GM19240 (cell line): ENCODE measurements around the gene CDHR2.

Source experiments
- DNase-seq: peaks from one replicate; pipeline ENCODE4 v3.0.0; 2011; ENCODE audit warnings: low spot score; ENCODE audit not compliant: insufficient read length

The CDHR2 gene

GRCh38 chr5:176548967-176549444 is at the start of gene CDHR2:
Gene CDHR2, plus strand, starts transcription at chr5:176549342. Its CDS starts 16,011 bp downstream, at chr5:176565353.
- DNase-seq = no peak

GRCh38 chr5:176500511-176500910 is 48.6 kb upstream of the CDHR2 start:
- no peak for DNase-seq

- no peak for DNase-seq
These were observed 47.8 kb upstream of the CDHR2 start for GRCh38 chr5:176501333-176501732.

- no peak for DNase-seq
These were observed 45.6 kb upstream of the CDHR2 start for GRCh38 chr5:176503496-176503895.

GRCh38 chr5:176507911-176508310 is 41.2 kb upstream of the CDHR2 start:
- DNase-seq = no peak

- DNase-seq = no peak
These were observed 40.5 kb upstream of the CDHR2 start for GRCh38 chr5:176508603-176509002.

- DNase-seq = no peak
These were observed 35.4 kb upstream of the CDHR2 start for GRCh38 chr5:176513788-176514187.

- DNase-seq = no peak
These were observed 34.7 kb upstream of the CDHR2 start for GRCh38 chr5:176514244-176514950.

GRCh38 chr5:176515396-176515795 is 33.7 kb upstream of the CDHR2 start:
- DNase-seq = no peak

- DNase-seq = no peak
These were observed 32.0 kb upstream of the CDHR2 start for GRCh38 chr5:176517053-176517661.

- DNase-seq = no peak
These were observed 29.1 kb upstream of the CDHR2 start for GRCh38 chr5:176519810-176520720.

GRCh38 chr5:176521286-176521685 is 27.9 kb upstream of the CDHR2 start:
- no peak for DNase-seq

- DNase-seq = no peak
These were observed 27.4 kb upstream of the CDHR2 start for GRCh38 chr5:176521699-176522263.

GRCh38 chr5:176524138-176524537 is 25.0 kb upstream of the CDHR2 start:
- no peak for DNase-seq

- no peak for DNase-seq
These were observed 24.2 kb upstream of the CDHR2 start for GRCh38 chr5:176524987-176525386.

GRCh38 chr5:176525677-176526076 is 23.5 kb upstream of the CDHR2 start:
- no peak for DNase-seq

- no peak for DNase-seq
These were observed 22.7 kb upstream of the CDHR2 start for GRCh38 chr5:176526462-176526861.

- no peak for DNase-seq
These were observed 21.6 kb upstream of the CDHR2 start for GRCh38 chr5:176527246-176528222.

- DNase-seq = no peak
These were observed 20.8 kb upstream of the CDHR2 start for GRCh38 chr5:176528301-176528700.

GRCh38 chr5:176528761-176529115 is 20.4 kb upstream of the CDHR2 start:
- DNase-seq = no peak
